NCI-H774 (cell line): ENCODE data around the gene TMEM69.
"Not testable (repeated sequence)": the region's sequence is repeated elsewhere in the genome, so short reads cannot be mapped to it uniquely, and the experiment has no call there.

Experiments used
- DNase-seq: peaks from one replicate; lab custom pipeline; 2025; lab: John Stamatoyannopoulos, UW

The TMEM69 gene

GRCh38 chr1:45687754-45688740, at the start of gene TMEM69:
TMEM69 (plus strand) TSS chr1:45688181; CDS start chr1:45691069, 2,888 bp downstream.
- peak; percentile 93 for DNase-seq

- DNase-seq = no peak
Measured at GRCh38 chr1:45640293-45640692, 47.7 kb upstream of the TMEM69 start.

- DNase-seq = no peak
Measured at GRCh38 chr1:45643321-45643720, 44.7 kb upstream of the TMEM69 start.

- DNase-seq = no peak
Measured at GRCh38 chr1:45643978-45644377, 44.0 kb upstream of the TMEM69 start.

- DNase-seq = no peak
Measured at GRCh38 chr1:45644661-45645060, 43.3 kb upstream of the TMEM69 start.

GRCh38 chr1:45647248-45648021, 40.5 kb upstream of the TMEM69 start:
- no peak for DNase-seq

- DNase-seq = no peak
Measured at GRCh38 chr1:45654540-45655280, 33.3 kb upstream of the TMEM69 start.

- DNase-seq = no peak
Measured at GRCh38 chr1:45656573-45657226, 31.3 kb upstream of the TMEM69 start.

GRCh38 chr1:45658171-45658570, 29.8 kb upstream of the TMEM69 start:
- no peak for DNase-seq

- DNase-seq = no peak
Measured at GRCh38 chr1:45659222-45659621, 28.8 kb upstream of the TMEM69 start.

- no peak for DNase-seq
Measured at GRCh38 chr1:45660336-45660735, 27.6 kb upstream of the TMEM69 start.

- no peak for DNase-seq
Measured at GRCh38 chr1:45666836-45667235, 21.1 kb upstream of the TMEM69 start.

GRCh38 chr1:45667321-45668111, 20.5 kb upstream of the TMEM69 start:
- no peak for DNase-seq

- no peak for DNase-seq
Measured at GRCh38 chr1:45668526-45668925, 19.5 kb upstream of the TMEM69 start.

GRCh38 chr1:45669379-45669778, 18.6 kb upstream of the TMEM69 start:
- no peak for DNase-seq

- no peak for DNase-seq
Measured at GRCh38 chr1:45669859-45670655, 17.9 kb upstream of the TMEM69 start.

GRCh38 chr1:45673956-45674355, 14.0 kb upstream of the TMEM69 start:
- no peak for DNase-seq

- DNase-seq = no peak
Measured at GRCh38 chr1:45674478-45674877, 13.5 kb upstream of the TMEM69 start.

- not testable (repeated sequence) for DNase-seq
Measured at GRCh38 chr1:45676553-45676952, 11.4 kb upstream of the TMEM69 start.

- no peak for DNase-seq
Measured at GRCh38 chr1:45677751-45678245, 10.2 kb upstream of the TMEM69 start.
